Measurements from ENCODE around the gene MON2.

DNA sequence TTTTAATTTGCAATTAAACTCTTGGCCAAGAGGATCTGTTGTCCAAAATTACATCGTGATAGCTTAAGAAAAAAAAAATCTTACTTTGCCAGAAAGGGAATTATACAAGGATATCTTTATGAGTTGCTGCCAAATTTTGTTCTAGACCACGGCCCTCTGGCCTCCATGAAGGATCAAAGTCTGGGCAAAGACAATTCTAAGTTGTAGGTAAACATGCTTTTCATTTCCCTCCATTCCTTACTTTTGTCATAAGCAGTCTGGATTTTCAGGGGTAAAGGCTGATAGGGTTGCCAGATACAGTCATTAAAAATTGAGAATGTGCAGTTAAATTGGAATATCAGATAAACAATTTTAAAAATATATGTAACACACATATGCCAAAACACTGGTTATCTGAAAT is 135.1 kb downstream of the MON2 start:
- TF ChIP-seq EZH2 (IDR thresholded peaks at IDR 0.05; ENCODE audit: borderline replicate concordance, low read depth, low read length, severe bottlenecking) (no peak), CTCF (IDR thresholded peaks at IDR 0.05; ENCODE audit: extremely low read depth in 1 of 2, insufficient read depth in 1 of 2, low read depth in 1 of 2, low read length in 2 of 2) (no peak)

Measured in endothelial cell of umbilical vein (primary cell).